Renal pelvis (tissue), 4 donors: ENCODE data around the gene SWAP70. TPM values are rescaled to one million over a fixed set of nuclear protein-coding genes. Genes with fewer than 3 reads are reported as not detected.
"Not testable (repeated sequence)": the region's sequence is repeated elsewhere in the genome, so short reads cannot be mapped to it uniquely, and the experiment has no call there.

ENCODE experiments used
- DNase-seq: peaks from one replicate; pipeline ENCODE4 v3.0.0-alpha.2; 2013
- polyA plus RNA-seq, 3 donors: library from polyadenylated mRNA; unstranded; fragments of 120-200 nt; gene quantifications; one replicate each; pipeline ENCODE4 v1.2.1, GENCODE V29; 2013; ENCODE audit not compliant: insufficient read length in 3 of 3

The SWAP70 gene
- polyA plus RNA-seq, 3 donors = 21.6 to 27.1 (median 25.7) TPM

DNA sequence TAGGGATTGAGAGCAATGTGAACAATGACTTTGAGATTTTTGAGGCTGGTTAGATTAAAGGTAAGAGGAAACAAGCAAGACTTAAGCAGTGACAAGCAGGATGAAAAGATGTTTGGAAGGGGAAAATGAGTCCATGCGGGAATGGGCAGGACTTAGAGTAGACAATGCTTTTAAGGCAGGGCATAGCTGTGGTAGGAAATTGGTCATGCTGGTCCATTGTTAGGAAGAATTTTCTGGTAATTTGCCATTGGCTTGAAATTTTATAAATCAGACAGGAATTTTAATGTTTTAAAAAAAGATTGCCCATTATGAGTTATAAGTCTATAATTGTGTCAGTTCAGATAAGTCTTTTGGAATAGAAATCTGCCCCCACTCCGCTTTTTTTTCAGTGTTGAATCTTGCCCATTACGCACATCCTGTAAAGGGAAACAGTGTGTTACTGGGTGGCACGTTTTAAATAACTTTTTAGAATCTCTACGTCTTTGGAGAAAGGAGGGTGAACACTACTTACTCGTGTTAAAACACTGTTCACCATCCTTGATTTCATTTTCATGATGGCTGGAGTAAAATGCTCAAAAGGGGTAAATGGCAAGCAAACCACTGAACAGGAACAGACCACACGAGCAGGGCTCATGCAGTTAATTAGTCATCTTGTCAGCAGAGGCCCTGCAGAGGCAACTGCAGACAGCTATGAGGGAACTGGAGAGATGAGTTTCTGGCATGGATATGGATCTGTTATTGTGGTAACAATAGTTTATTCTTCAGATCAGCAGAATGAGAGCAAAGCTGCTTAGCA is 25.0 kb downstream of the SWAP70 start:
- no peak for DNase-seq

GRCh38 chr11:9689721-9690120 is 25.8 kb downstream of the SWAP70 start:
- DNase-seq = no peak

DNA sequence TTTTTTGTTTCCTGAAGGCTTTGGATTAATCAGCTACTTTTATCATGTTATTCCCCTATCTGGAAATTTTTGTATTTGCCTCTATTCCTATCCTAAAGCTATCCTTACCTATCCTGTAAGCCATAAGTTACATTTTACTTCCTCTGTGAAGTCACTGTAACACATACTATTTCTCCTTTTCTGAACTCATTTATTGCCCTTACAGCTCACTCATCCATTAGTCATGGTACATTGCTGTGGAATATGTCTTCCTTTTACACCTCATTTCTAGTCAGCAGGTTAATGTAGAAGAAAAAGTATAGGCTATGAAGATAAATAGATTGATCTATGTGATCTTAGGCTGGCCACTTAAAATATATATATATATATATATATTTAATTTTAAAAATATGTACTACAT is 28.0 kb downstream of the SWAP70 start:
- DNase-seq = no peak

GRCh38 chr11:9692691-9693090 is 28.8 kb downstream of the SWAP70 start:
- no peak for DNase-seq

DNA sequence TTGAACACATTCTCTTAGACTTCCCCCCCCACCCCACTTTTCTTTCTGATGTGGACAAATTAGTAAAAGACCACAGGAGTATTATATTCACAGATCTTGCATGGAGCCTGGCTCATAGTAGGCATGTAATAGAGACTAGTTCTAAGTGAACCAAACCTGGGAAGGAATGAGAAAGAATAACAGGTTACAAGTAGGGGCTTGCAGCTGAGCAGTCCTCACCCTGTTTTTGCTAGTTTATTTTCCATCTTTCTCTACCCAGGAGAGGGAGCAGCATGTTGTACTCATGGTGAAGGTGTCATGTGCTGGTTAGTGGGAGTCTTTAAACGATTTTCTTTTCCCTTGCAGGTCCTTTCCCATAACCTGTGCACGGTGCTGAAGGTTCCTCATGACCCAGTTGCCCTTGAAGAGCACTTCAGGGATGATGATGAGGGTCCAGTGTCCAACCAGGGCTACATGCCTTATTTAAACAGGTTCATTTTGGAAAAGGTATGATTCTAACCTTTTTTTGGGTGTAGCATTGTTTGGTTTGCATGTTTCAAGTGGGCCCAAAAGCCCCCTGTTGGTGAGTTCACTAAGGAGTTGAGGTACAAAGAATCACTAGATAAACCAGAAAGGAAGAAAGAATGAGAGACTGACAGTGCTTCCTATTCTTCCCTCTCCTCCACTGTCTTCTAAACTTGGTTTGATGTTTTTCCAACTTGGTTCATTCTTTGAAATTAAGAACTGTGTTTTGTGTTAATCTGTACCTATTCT is 30.1 kb downstream of the SWAP70 start:
- DNase-seq = no peak

DNA sequence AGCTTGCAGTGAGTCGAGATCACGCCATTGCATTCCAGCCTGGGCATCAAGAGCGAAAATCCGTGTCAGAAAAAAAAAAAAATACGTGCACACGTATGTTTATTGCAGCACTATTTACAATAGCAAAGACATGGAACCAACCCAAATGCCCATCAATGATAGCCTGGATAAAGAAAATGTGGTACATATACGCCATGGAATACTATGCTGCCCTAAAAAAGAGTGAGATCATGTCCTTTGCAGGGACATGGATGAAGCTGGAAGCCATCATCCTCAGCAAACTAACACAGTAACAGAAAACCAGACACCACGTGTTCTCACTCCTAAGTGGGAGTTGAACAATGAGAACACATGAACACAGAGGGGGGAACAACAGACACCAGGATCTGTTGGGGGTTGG is 31.4 kb downstream of the SWAP70 start:
- not testable (repeated sequence) for DNase-seq

DNA sequence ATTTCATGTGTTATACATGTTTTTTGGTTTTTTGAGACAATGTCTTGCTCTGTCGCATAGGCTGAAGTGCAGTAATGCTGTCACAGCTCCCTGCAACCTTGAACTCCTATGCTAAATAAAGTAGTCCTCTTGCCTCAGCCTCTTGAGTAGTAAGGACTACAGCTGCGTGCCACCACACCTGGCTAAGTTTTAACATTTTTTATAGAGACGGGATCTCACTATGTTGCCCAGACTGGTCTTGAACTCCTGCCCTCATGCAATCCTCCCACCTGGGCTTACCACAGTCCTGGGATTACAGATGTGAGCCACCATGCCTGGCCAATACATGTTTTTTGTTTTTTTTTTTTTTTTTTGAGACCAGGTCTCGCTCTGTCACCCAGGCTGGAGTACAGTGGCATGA is 33.9 kb downstream of the SWAP70 start:
- DNase-seq = no peak

DNA sequence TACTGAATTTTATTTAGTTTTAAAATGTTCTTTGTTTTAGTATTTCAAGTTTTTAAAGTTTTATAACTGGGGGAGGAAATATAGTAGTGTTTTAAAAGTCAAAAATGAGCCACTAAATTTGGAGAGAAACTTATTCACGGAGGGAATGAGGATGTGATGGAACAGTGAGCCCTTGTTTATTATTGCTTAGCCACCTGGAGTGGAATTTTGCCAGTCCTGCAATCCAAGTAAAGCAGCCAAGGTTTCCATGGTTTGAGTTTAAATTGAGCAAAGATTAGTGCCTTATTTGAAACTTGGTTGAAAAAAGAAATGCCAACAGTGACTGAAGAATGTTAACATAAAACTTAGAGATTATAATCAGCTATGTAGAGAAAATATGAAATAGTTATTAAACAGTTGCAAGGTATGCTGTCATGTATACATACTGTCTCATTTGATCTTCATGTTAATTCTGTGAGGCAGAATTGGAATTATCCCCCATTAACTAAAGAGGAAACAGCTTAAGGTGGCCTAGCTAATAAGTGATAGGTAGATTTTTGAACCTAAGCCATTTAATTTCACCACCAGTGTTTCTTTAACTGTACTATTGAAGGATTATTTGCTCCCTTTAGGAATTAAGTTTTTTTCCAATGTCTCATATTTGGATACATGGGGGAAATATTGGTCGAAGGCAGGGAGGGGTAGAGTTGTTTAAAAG is 36.4 kb downstream of the SWAP70 start:
- no peak for DNase-seq

- DNase-seq = no peak
These were observed 37.9 kb downstream of the SWAP70 start for GRCh38 chr11:9701799-9702198.

- no peak for DNase-seq
These were observed 39.4 kb downstream of the SWAP70 start for GRCh38 chr11:9703280-9703679.

GRCh38 chr11:9704037-9704436 is 40.2 kb downstream of the SWAP70 start:
- DNase-seq = no peak

GRCh38 chr11:9704620-9705019 is 40.7 kb downstream of the SWAP70 start:
- no peak for DNase-seq

- DNase-seq = not testable (repeated sequence)
These were observed 41.5 kb downstream of the SWAP70 start for GRCh38 chr11:9705361-9705760.

DNA sequence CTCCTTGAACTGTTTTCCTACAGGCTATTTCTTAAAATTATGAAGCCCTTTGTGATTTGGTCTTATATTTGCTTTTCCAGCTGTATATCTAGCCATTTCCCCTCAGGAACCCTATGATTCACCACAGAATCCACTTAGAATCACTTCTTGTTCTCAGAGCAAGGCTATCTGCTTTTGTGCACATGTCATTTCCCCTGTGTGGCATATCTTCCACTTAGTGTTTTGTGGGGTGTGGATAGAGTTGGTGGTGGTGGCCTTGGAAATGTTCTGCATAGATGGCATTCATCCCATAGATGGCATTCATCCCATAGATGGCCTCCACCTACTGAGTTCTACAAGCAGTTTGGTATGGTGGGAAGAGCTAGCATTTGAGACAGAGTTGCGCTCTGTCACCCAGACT is 44.7 kb downstream of the SWAP70 start:
- DNase-seq = no peak

- no peak for DNase-seq
These were observed 46.3 kb downstream of the SWAP70 start for GRCh38 chr11:9710223-9710622.

DNA sequence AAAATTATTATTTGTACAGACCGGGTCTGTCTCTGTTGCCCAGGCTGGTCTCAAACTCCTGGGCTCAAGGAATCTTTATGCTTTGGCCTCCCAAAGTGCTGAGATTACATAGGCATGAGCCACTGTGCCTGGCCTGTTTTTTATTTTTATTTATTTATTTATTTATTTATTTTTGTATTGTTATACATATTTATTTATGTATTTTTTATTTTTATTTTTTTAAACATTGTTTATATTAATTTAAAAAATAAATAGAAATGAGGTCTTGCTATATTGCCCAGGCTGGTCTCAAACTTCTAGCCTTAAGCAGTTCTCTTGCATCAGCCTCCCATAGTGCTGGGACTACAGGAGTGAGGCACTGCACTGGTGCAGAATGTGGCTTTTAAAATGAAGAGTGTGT is 47.0 kb downstream of the SWAP70 start:
- no peak for DNase-seq

GRCh38 chr11:9711454-9712307 is 47.8 kb downstream of the SWAP70 start:
- no peak for DNase-seq

- no peak for DNase-seq
These were observed 50.5 kb downstream of the SWAP70 start for GRCh38 chr11:9714272-9714940.

- DNase-seq = no peak
These were observed 52.6 kb downstream of the SWAP70 start for GRCh38 chr11:9716275-9717039.

GRCh38 chr11:9717040-9717357 is 53.1 kb downstream of the SWAP70 start:
- DNase-seq = no peak

GRCh38 chr11:9717719-9718118 is 53.8 kb downstream of the SWAP70 start:
- DNase-seq = no peak
